ENCODE data around the gene ITGA2. TPM values are rescaled to one million over a fixed set of nuclear protein-coding genes. Genes with fewer than 3 reads are reported as not detected.
"Not testable (repeated sequence)": the region's sequence is repeated elsewhere in the genome, so short reads cannot be mapped to it uniquely, and the experiment has no call there.

Gene ITGA2
- 32.4 TPM for polyA plus RNA-seq (ENCODE audit: insufficient read length)
- long read RNA-seq, donor 1, full-length matches to known transcripts, result 3 of 19 reads
- long read RNA-seq, donor 1, partial matches to known transcripts, result 16 of 19 reads
- long read RNA-seq, donor 1, other reads (novel, unspliced or antisense), result 0 of 19 reads
- long read RNA-seq, donor 2, full-length matches to known transcripts, result 1 of 1 reads
- long read RNA-seq, donor 2, partial matches to known transcripts, result 0 of 1 reads
- long read RNA-seq, donor 2, other reads (novel, unspliced or antisense), result 0 of 1 reads
- long read RNA-seq, donor 3, full-length matches to known transcripts, result 3 of 3 reads
- long read RNA-seq, donor 3, partial matches to known transcripts, result 0 of 3 reads
- long read RNA-seq, donor 3, other reads (novel, unspliced or antisense), result 0 of 3 reads
- long read RNA-seq, donor 4, result 0 reads
- long read RNA-seq, donor 5, full-length matches to known transcripts, result 1 of 1 reads
- long read RNA-seq, donor 5, partial matches to known transcripts, result 0 of 1 reads
- long read RNA-seq, donor 5, other reads (novel, unspliced or antisense), result 0 of 1 reads
- long read RNA-seq, donor 6, result 0 reads
- long read RNA-seq, donor 7, full-length matches to known transcripts, result 2 of 146 reads
- long read RNA-seq, donor 7, partial matches to known transcripts, result 144 of 146 reads
- long read RNA-seq, donor 7, other reads (novel, unspliced or antisense), result 0 of 146 reads
- long read RNA-seq, donor 8, full-length matches to known transcripts, result 2 of 2 reads
- long read RNA-seq, donor 8, partial matches to known transcripts, result 0 of 2 reads
- long read RNA-seq, donor 8, other reads (novel, unspliced or antisense), result 0 of 2 reads

GRCh38 chr5:52989025-52989780 lies at the start of gene ITGA2:
Gene ITGA2 (plus strand): TSS chr5:52989352. CDS start chr5:52989469, 117 bp downstream.
- DNase-seq, result no peak

- no peak for DNase-seq
Measured at GRCh38 chr5:52943285-52943684, 45.9 kb upstream of the ITGA2 start.

- no peak for DNase-seq
Measured at GRCh38 chr5:52943808-52944207, 45.3 kb upstream of the ITGA2 start.

GRCh38 chr5:52945040-52945439 lies 44.1 kb upstream of the ITGA2 start:
- no peak for DNase-seq

- DNase-seq, result no peak
Measured at GRCh38 chr5:52947208-52947607, 41.9 kb upstream of the ITGA2 start.

- DNase-seq, result no peak
Measured at GRCh38 chr5:52947851-52948250, 41.3 kb upstream of the ITGA2 start.

- peak; percentile 78 for DNase-seq
Measured at GRCh38 chr5:52948418-52949076, 40.6 kb upstream of the ITGA2 start.

- DNase-seq, result no peak
Measured at GRCh38 chr5:52950686-52951085, 38.5 kb upstream of the ITGA2 start.

- DNase-seq, result no peak
Measured at GRCh38 chr5:52952483-52952882, 36.7 kb upstream of the ITGA2 start.

- no peak for DNase-seq
Measured at GRCh38 chr5:52956014-52956413, 33.1 kb upstream of the ITGA2 start.

- peak; percentile 25 for DNase-seq
Measured at GRCh38 chr5:52956915-52957747, 32.0 kb upstream of the ITGA2 start.

GRCh38 chr5:52961274-52961681 lies 27.9 kb upstream of the ITGA2 start:
- no peak for DNase-seq

- DNase-seq, result no peak
Measured at GRCh38 chr5:52963636-52964035, 25.5 kb upstream of the ITGA2 start.

GRCh38 chr5:52964138-52964537 lies 25.0 kb upstream of the ITGA2 start:
- no peak for DNase-seq

GRCh38 chr5:52976157-52976556 lies 13.0 kb upstream of the ITGA2 start:
- not testable (repeated sequence) for DNase-seq

- DNase-seq, result no peak
Measured at GRCh38 chr5:52977264-52977897, 11.8 kb upstream of the ITGA2 start.

- DNase-seq, result no peak
Measured at GRCh38 chr5:52981507-52981906, 7.6 kb upstream of the ITGA2 start.

- no peak for DNase-seq
Measured at GRCh38 chr5:52983731-52984636, 5.2 kb upstream of the ITGA2 start.

GRCh38 chr5:52985306-52985705 lies 3.8 kb upstream of the ITGA2 start:
- no peak for DNase-seq

All from left kidney (tissue), 8 donors.